ENCODE measurements around the gene KRT73.
"Not testable (repeated sequence)": the region's sequence is repeated elsewhere in the genome, so short reads cannot be mapped to it uniquely, and the experiment has no call there.

Gene KRT73

GRCh38 chr12:52600071-52600470, 18.3 kb downstream of the KRT73 start:
- no peak for DNase-seq (ENCODE audit: low read depth)

DNA sequence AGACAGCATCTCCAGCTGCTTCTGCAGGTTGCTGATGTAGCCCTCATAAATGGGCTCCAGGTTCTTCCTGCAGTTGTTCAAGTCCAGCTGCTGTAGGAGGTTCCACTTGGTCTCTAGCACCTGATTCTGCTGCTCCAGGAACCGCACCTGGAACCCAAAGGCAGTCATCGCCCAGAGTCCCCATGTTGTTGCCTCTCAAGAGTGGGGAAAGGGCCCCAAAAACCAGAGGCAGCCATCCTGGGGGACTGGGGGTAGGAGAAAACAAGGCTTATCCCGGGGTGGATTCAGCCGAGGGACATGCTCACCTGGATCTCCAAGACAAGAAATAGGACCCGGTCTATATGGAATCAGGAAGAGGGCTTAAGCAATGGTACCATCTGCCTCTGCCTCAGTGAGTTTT, 19.4 kb downstream of the KRT73 start:
- DNase-seq (ENCODE audit: low read depth) = no peak

GRCh38 chr12:52594237-52594636, 24.1 kb downstream of the KRT73 start:
- not testable (repeated sequence) for DNase-seq (ENCODE audit: low read depth)

- DNase-seq (ENCODE audit: low read depth) = no peak
Measured at GRCh38 chr12:52591521-52591920, 26.8 kb downstream of the KRT73 start.

DNA sequence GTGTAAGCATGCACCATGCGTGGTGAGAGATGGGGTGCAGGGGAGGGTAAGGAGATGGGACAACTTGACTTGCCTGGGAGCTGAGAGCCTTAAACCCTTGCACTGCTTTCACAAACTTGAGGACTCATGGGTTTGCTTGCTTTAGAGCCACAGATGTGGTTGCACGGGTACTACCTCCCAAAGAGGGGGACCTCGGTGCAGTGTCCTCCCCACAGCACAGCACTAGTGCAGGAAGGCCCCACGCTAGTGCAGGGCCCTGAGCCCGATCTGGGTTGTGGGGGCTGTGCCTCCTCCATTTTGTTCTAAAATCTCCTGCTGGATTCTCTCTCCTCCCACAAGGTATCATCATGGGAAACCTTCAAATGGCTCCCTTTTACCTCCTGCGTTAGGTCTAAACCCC, 28.3 kb downstream of the KRT73 start:
- DNase-seq (ENCODE audit: low read depth) = no peak

GRCh38 chr12:52587563-52587962, 30.8 kb downstream of the KRT73 start:
- no peak for DNase-seq (ENCODE audit: low read depth)

DNA sequence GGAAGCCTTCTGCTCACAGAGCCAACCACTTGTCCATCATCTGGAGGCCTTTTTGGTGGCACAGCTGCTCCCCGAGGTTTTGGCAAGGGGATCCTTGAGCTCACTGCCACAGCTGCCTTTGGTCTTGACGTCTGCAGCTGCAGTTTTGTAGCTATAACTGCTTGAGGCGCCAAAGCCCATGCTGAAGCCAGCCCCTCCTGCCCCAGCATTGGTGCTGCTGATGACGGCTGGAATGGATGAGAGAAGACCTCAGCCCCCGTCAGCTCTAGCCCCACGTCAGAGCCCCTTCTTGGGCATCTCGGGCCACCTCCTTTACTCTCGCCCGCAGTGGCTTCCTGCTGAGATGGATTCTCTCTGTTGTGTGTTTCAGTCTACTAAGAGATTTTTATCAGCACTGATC, 32.4 kb downstream of the KRT73 start:
- no peak for DNase-seq (ENCODE audit: low read depth)

GRCh38 chr12:52585066-52585465, 33.3 kb downstream of the KRT73 start:
- no peak for DNase-seq (ENCODE audit: low read depth)

DNA sequence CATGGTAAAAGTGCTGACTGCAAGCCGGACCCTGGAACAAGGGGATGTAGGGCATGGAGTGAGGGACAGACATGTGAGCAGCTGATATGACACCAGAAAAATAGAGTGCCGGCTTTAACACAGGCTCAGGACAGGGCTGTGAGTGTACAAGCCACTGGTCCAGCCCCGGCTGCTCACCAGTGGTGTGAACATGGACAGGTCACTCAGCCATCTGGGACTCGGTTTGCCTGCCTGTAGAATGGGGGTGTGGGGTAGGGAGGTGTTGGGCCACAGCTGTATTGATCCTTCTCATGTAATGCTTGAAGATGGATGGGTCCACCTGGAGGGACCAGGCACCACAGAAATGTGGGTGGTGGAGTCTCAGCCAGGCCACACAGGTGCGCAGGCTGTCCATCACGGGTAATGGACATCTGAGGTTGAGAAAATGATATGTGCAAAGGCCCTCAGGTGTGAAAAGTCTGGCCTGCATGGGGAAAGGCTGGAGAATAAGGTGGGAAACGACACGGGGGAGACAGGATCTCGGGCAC, 34.1 kb downstream of the KRT73 start:
- no peak for DNase-seq (ENCODE audit: low read depth)

DNA sequence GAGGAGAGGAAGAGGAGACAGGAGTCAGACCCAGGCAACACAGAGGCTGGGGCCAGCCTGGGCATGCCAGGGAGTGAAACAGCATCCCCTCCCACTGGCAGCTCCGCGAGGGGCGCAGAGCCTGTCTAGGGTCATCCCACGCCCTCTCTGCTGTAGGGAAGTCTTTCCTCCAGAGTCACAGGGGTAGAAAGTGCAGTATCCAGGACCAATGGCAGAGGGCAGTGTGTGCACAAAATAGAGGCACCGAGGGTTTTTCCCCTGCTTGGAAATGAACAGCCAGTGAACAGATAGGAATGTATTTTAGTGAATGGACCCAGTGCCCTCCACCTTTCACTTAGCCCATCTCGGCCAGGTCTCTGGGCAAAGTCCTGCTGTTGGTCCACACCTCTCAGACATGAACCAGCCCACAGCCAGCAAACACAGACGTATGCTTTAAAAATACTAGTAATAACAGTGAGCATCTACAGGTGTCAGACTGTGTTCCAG, 35.3 kb downstream of the KRT73 start:
- peak; percentile 10 for DNase-seq (ENCODE audit: low read depth)

DNA sequence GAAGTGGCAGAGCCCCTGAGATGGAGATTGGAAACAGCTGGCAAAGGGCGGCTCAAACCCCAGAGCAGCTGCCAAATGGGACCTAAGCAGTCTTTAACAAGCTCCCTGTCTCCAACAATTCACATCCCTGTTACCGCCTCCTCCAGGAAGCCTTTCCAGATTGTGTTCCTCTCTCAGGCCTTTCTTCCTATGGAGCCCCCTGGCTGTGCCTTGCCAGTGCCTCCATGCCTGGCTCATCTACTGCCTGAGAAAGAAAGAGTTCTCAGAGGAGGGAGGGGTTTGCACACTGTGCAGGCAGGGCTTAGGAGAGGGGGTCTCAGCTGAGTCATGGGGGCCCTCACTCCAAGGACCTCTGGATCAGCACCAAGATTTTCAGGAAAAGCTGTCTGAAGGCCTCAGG, 35.9 kb downstream of the KRT73 start:
- DNase-seq (ENCODE audit: low read depth) = no peak

- DNase-seq (ENCODE audit: low read depth) = no peak
Measured at GRCh38 chr12:52581481-52581880, 36.9 kb downstream of the KRT73 start.

DNA sequence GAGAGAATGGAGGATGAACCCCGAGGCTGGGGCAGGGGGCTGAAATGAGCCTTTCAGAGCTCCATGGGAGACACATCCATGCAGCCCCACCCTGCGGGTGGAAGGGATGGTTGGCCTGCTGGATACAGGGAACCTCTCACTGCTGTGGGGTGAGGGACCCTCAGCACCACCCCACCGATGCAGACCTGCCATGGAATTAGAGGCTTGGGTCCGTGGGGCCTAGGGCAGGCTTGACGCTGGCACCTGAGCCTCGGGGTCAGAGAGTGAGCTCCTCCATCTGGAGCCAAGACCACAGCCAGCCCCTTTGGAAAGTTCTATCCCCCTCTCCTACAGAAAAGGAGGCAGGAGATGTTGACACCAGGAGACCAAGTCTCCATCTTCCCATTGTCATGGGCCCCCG, 37.3 kb downstream of the KRT73 start:
- DNase-seq (ENCODE audit: low read depth) = no peak

DNA sequence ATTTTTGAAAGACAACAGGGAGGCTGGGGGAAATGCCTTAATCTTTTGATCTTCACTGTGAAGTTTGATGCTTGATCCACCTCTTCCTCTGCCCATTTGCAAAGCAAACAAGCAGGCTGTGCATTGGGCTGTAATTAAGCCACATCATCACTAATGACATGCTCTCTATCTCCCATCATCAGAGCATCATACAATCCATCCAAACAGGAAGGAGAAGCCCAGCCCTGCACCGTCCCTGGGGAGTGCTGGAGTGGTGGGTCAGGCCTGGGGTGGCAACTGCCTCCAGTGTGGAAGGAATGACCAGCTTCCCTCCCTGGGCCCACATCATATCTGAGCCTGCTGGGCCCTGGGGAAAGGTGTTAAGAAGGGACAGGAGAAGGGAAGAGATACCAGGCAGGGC, 37.9 kb downstream of the KRT73 start:
- no peak for DNase-seq (ENCODE audit: low read depth)

- DNase-seq (ENCODE audit: low read depth) = no peak
Measured at GRCh38 chr12:52579468-52580465, 38.6 kb downstream of the KRT73 start.

- DNase-seq (ENCODE audit: low read depth) = no peak
Measured at GRCh38 chr12:52578469-52578868, 39.9 kb downstream of the KRT73 start.

GRCh38 chr12:52577316-52577715, 41.0 kb downstream of the KRT73 start:
- DNase-seq (ENCODE audit: low read depth) = no peak

DNA sequence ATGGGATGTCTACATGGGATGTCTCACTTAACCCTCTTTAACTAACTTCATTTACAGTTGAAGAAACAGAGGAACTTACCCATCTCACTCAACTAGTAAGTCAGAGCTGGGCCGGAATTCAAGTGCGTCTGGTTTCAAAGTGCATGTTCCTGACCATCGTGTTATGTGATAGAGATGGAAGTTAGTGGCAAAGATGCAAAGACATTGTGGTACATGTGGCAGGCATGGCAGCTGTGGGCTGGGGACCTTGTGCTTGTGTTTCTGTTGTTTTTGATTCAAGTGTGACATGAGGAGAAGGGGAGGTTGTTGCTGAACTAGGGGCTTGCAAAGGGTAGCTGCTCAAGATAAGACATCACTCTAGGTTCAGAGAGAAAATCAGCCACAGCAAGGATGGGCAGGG, 42.4 kb downstream of the KRT73 start:
- DNase-seq (ENCODE audit: low read depth) = no peak

GRCh38 chr12:52575256-52575655, 43.1 kb downstream of the KRT73 start:
- DNase-seq (ENCODE audit: low read depth) = no peak

- no peak for DNase-seq (ENCODE audit: low read depth)
Measured at GRCh38 chr12:52573743-52574142, 44.6 kb downstream of the KRT73 start, which contains the start of gene KRT74. Gene KRT74 (minus strand): TSS chr12:52573843. CDS start chr12:52573777, 66 bp downstream.

DNA sequence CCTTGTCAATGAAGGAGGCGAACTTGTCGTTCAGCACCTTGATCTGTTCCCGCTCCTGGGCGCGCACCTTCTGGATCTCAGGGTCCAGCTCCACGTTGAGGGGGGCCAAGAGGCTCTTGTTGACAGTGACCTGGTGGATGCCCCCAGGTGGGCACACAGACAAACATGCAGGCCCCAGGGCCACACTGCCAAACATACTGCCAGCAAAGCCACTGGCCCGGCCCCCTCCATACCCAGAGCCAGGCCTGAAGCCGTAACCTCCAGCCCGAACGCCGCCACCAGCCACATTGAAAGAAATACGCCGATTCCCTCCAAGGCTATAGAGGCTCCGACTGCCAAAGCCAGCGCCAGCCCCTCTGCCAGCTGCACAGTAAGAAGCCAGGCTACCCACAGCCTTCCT, 45.1 kb downstream of the KRT73 start:
- no peak for DNase-seq (ENCODE audit: low read depth)

GRCh38 chr12:52570511-52570910, 47.8 kb downstream of the KRT73 start:
- no peak for DNase-seq (ENCODE audit: low read depth)

- no peak for DNase-seq (ENCODE audit: low read depth)
Measured at GRCh38 chr12:52568111-52568510, 50.2 kb downstream of the KRT73 start.

Measured in fibroblast of the conjunctiva (primary cell).